Amygdala (tissue), 56 donors: Measurements from ENCODE around the gene GUCY2D.

Source experiments
- DNase-seq, 56 donors: peaks; one replicate each; lab custom pipeline; 2025; lab: John Stamatoyannopoulos, UW

The GUCY2D gene

GRCh38 chr17:7989781-7990655 lies 12.4 kb upstream of the GUCY2D start:
- peak in 49 of 56 donors; percentile 6 to 88 (median 56) for DNase-seq

GRCh38 chr17:7992516-7992915 lies 9.9 kb upstream of the GUCY2D start:
- no peak for DNase-seq

GRCh38 chr17:7992924-7993323 lies 9.5 kb upstream of the GUCY2D start:
- no peak for DNase-seq

- no peak for DNase-seq
Measured at GRCh38 chr17:7993972-7994589, 8.3 kb upstream of the GUCY2D start.

- no peak for DNase-seq
Measured at GRCh38 chr17:7995724-7996123, 6.7 kb upstream of the GUCY2D start.

GRCh38 chr17:7997186-7997585 lies 5.2 kb upstream of the GUCY2D start:
- DNase-seq = no peak

- no peak for DNase-seq
Measured at GRCh38 chr17:8002721-8003593, 542 bp downstream of the GUCY2D start.

- no peak for DNase-seq
Measured at GRCh38 chr17:8003594-8004181, 1.3 kb downstream of the GUCY2D start.

- no peak for DNase-seq
Measured at GRCh38 chr17:8004899-8005298, 2.5 kb downstream of the GUCY2D start.

GRCh38 chr17:8005357-8005756 lies 2.9 kb downstream of the GUCY2D start:
- DNase-seq = no peak

GRCh38 chr17:8005967-8006730 lies 3.7 kb downstream of the GUCY2D start:
- DNase-seq = no peak

- DNase-seq = no peak
Measured at GRCh38 chr17:8006836-8007680, 4.6 kb downstream of the GUCY2D start.

GRCh38 chr17:8007836-8008235 lies 5.4 kb downstream of the GUCY2D start:
- DNase-seq = no peak

- DNase-seq = no peak
Measured at GRCh38 chr17:8012045-8012580, 9.7 kb downstream of the GUCY2D start.

GRCh38 chr17:8012996-8013640 lies 10.7 kb downstream of the GUCY2D start:
- no peak for DNase-seq

GRCh38 chr17:8013731-8014557 lies 11.5 kb downstream of the GUCY2D start:
- DNase-seq = no peak

GRCh38 chr17:8014558-8014850 lies 12.1 kb downstream of the GUCY2D start:
- DNase-seq = no peak
